IMR-90 (cell line): ENCODE data around the gene USP24. TPM values are rescaled to one million over a fixed set of nuclear protein-coding genes. Genes with fewer than 3 reads are reported as not detected.

Experiments
- ATAC-seq: fragments of 200-7000 bp; cut with Tn5 transposase; 2 replicates; pipeline ENCODE4 v1.9.1; 2020; ENCODE audit warnings: low read depth, mild to moderate bottlenecking, moderate library complexity
- BruUV-seq: library from RNA; stranded (reverse); fragments of 400-500 nt; replicated peaks from 2 replicates; lab custom pipeline; 2021; lab: Mats Ljungman, UMichigan
- CTCF ChIA-PET: fragments of 300-600 bp; formaldehyde crosslinking; extraction: SDS; loops from one replicate; lab custom pipeline; 2021; ENCODE audit warnings: antibody characterized with exemption; lab: Yijun Ruan, JAX
- POLR2A ChIA-PET: fragments of 300-600 bp; sonication (Branson Sonifier 250); formaldehyde crosslinking; loops from one replicate; lab custom pipeline; 2022; ENCODE audit warnings: antibody characterized with exemption; ENCODE audit not compliant: unreplicated experiment; lab: Charles Lee
- DNase-seq: peaks from one replicate; pipeline ENCODE4 v3.0.0; 2013
- H2AFZ ChIP-seq: replicated peaks from 2 replicates; pipeline ENCODE3; 2013; ENCODE audit warnings: low read length, mild to moderate bottlenecking; ENCODE audit not compliant: poor library complexity
- H2AK5ac ChIP-seq: 2 replicates; pipeline ENCODE4 v1.6.1; 2013; ENCODE audit warnings: low read depth, low read length, inconsistent platforms
- H2AK9ac ChIP-seq: replicated peaks from 2 replicates; pipeline ENCODE3; 2013; ENCODE audit warnings: mild to moderate bottlenecking, low read depth, low read length, moderate library complexity; ENCODE audit not compliant: poor library complexity
- H2BK120ac ChIP-seq: 2 replicates; pipeline ENCODE4 v1.6.1; 2013; ENCODE audit warnings: low read depth, low read length, inconsistent platforms
- H2BK15ac ChIP-seq: 3 replicates; pipeline ENCODE4 v1.6.1; 2013; ENCODE audit warnings: low read depth, low read length, inconsistent platforms
- H2BK20ac ChIP-seq: 2 replicates; pipeline ENCODE4 v1.6.1; 2013; ENCODE audit warnings: low read depth, mild to moderate bottlenecking, inconsistent platforms, low read length, moderate library complexity
- H2BK5ac ChIP-seq: 2 replicates; pipeline ENCODE4 v1.6.1; 2013; ENCODE audit warnings: mild to moderate bottlenecking, low read depth, low read length, inconsistent platforms; ENCODE audit not compliant: poor library complexity, severe bottlenecking
- H3K14ac ChIP-seq: replicated peaks from 2 replicates; pipeline ENCODE4 v1.6.1; 2013; ENCODE audit warnings: low read depth, low read length, inconsistent platforms
- H3K18ac ChIP-seq: 2 replicates; pipeline ENCODE4 v1.6.1; 2013; ENCODE audit warnings: low read depth, low read length, control low read depth
- H3K23ac ChIP-seq: 2 replicates; pipeline ENCODE4 v1.6.1; 2013; ENCODE audit warnings: low read depth, low read length, inconsistent platforms
- H3K27ac ChIP-seq: 2 replicates; pipeline ENCODE4 v1.5.1; 2013; ENCODE audit warnings: mild to moderate bottlenecking, control low read depth, low read length; ENCODE audit not compliant: insufficient read depth
- H3K27me3 ChIP-seq: 2 replicates; pipeline ENCODE4 v1.6.1; 2013; ENCODE audit warnings: low read length; ENCODE audit not compliant: control insufficient read depth, insufficient read depth
- H3K36me3 ChIP-seq: 2 replicates; pipeline ENCODE4 v1.6.1; 2013; ENCODE audit warnings: low read length, mixed read lengths; ENCODE audit not compliant: control insufficient read depth, insufficient read depth
- H3K4ac ChIP-seq: 2 replicates; pipeline ENCODE4 v1.6.1; 2013; ENCODE audit warnings: low read depth, low read length, inconsistent platforms
- H3K4me1 ChIP-seq: 2 replicates; pipeline ENCODE4 v1.6.1; 2013; ENCODE audit warnings: low read length, mixed read lengths; ENCODE audit not compliant: control insufficient read depth, insufficient read depth
- H3K4me2 ChIP-seq: 2 replicates; pipeline ENCODE4 v1.6.1; 2013; ENCODE audit warnings: low read depth, mild to moderate bottlenecking, control low read depth, low read length, moderate library complexity
- H3K4me3 ChIP-seq: 2 replicates; pipeline ENCODE4 v1.5.1; 2013; ENCODE audit warnings: low read depth, mild to moderate bottlenecking, control low read depth, low read length, moderate library complexity; ENCODE audit not compliant: insufficient read depth
- H3K56ac ChIP-seq: 2 replicates; pipeline ENCODE4 v1.6.1; 2013; ENCODE audit warnings: low read length, inconsistent platforms; ENCODE audit not compliant: insufficient read depth; ENCODE audit errors: extremely low read depth
- H3K79me1 ChIP-seq, 2 experiments: 2 replicates each; pipeline ENCODE4 v1.6.1; 2013; ENCODE audit warnings: low read length in 2 of 2, inconsistent platforms in 1 of 2, low read depth in 1 of 2
- H3K9ac ChIP-seq: 2 replicates; pipeline ENCODE4 v1.6.1; 2013; ENCODE audit warnings: low read depth, low read length, control low read depth
- H3K9me1 ChIP-seq: 2 replicates; pipeline ENCODE4 v1.6.1; 2013; ENCODE audit warnings: low read length, inconsistent platforms; ENCODE audit not compliant: insufficient read depth
- H3K9me3 ChIP-seq: 2 replicates; pipeline ENCODE4 v1.6.1; 2013; ENCODE audit warnings: low read length; ENCODE audit not compliant: control insufficient read depth, insufficient read depth
- H4K20me1 ChIP-seq: 2 replicates; pipeline ENCODE4 v1.6.1; 2013; ENCODE audit warnings: low read length, inconsistent platforms; ENCODE audit not compliant: insufficient read depth
- H4K5ac ChIP-seq: 2 replicates; pipeline ENCODE4 v1.6.1; 2013; ENCODE audit warnings: mild to moderate bottlenecking, low read depth, low read length, control low read depth
- H4K8ac ChIP-seq, 2 experiments: 2 replicates each; pipeline ENCODE4 v1.6.1; 2013; ENCODE audit warnings: low read depth in 2 of 2, low read length in 2 of 2, control low read depth in 1 of 2, inconsistent platforms in 1 of 2
- H4K91ac ChIP-seq: 2 replicates; pipeline ENCODE4 v1.6.1; 2013; ENCODE audit warnings: low read depth, low read length, inconsistent platforms; ENCODE audit not compliant: insufficient read depth
- BHLHE40 ChIP-seq: fragments of 150-350 bp; IDR thresholded peaks from 2 replicates; pipeline ENCODE4 v1.6.1; 2016; ENCODE audit warnings: mild to moderate bottlenecking, low read depth, low read length
- CEBPB ChIP-seq: IDR thresholded peaks from 2 replicates; pipeline ENCODE4 v1.6.1; 2012; ENCODE audit warnings: low read depth, low read length, improper control_type of control experiment
- CTCF ChIP-seq: conservative IDR thresholded peaks from 2 replicates; pipeline ENCODE4 v1.5.1; 2012; ENCODE audit warnings: mild to moderate bottlenecking, low read depth, low read length, improper control_type of control experiment
- ELK1 ChIP-seq: fragments of 150-350 bp; IDR thresholded peaks from 2 replicates; pipeline ENCODE4 v1.6.1; 2016; ENCODE audit warnings: low read depth, mild to moderate bottlenecking, low read length, moderate library complexity, borderline replicate concordance
- FOS ChIP-seq: fragments of 150-350 bp; IDR thresholded peaks from 2 replicates; pipeline ENCODE4 v1.6.1; 2016; ENCODE audit warnings: low read depth, low read length
- MAFK ChIP-seq: IDR thresholded peaks from 2 replicates; pipeline ENCODE4 v1.6.1; 2012; ENCODE audit warnings: low read depth, low read length, improper control_type of control experiment
- MXI1 ChIP-seq: IDR thresholded peaks from 2 replicates; pipeline ENCODE4 v1.6.1; 2012; ENCODE audit warnings: low read depth, mild to moderate bottlenecking, low read length, moderate library complexity, borderline replicate concordance
- POLR2A ChIP-seq: IDR thresholded peaks from 2 replicates; pipeline ENCODE4 v1.6.1; 2012; ENCODE audit warnings: mild to moderate bottlenecking, low read depth, low read length
- RCOR1 ChIP-seq: IDR thresholded peaks from 2 replicates; pipeline ENCODE4 v1.6.1; 2012; ENCODE audit warnings: mild to moderate bottlenecking, low read length, improper control_type of control experiment; ENCODE audit not compliant: insufficient replicate concordance
- RFX5 ChIP-seq: IDR thresholded peaks from 2 replicates; pipeline ENCODE4 v1.8.0; 2012; ENCODE audit warnings: low read depth, mild to moderate bottlenecking, low read length, moderate library complexity
- WGBS, 2 experiments: methylation state at CpG; one replicate each; pipeline versions ENCODE4 v1.1.5 to v1.1.7; 2013; ENCODE audit warnings: missing lambda C conversion rate in 2 of 2; ENCODE audit not compliant: insufficient read length in 1 of 2; ENCODE audit errors: extremely low coverage in 2 of 2; 5-methylcytosine and 5-hydroxymethylcytosine counted together
- dilution Hi-C: fragments of 300-500 bp; cut with HindIII; formaldehyde crosslinking; loops from one replicate; pipeline ENCODE4 v1.14.3; 2018; ENCODE audit warnings: low sequenced_read_pairs; ENCODE audit not compliant: unreplicated experiment
- in situ Hi-C: fragments of 300-500 bp; cut with MboI; formaldehyde crosslinking; loops from 3 replicates; pipeline ENCODE4 v1.14.3; 2019; ENCODE audit warnings: low sequenced_read_pairs, inconsistent platforms, mixed read lengths
- intact Hi-C: fragments of 100-400 bp; cut with micrococcal nuclease; formaldehyde crosslinking; loops from 2 replicates; pipeline ENCODE4 v1.10.0; 2022
- polyA plus RNA-seq, 3 experiments: library from polyadenylated mRNA; depleted of rRNA; stranded (reverse); fragments of >200 nt; gene quantifications; 2 replicates each; pipeline ENCODE4 v1.2.3, GENCODE V29; 2012; ENCODE audit warnings: low replicate concordance in 1 of 3
- total RNA-seq: library from RNA; depleted of rRNA; stranded (reverse); fragments of >200 nt; gene quantifications from 2 replicates; pipeline ENCODE4 v1.2.3, GENCODE V29; 2012

Gene USP24
- total and polyA plus RNA-seq, 2 of the 4 experiments (the other 2 are of a cell fraction) = 8.4 to 36.7 TPM

- Histone ChIP-seq H3K27ac (no peak overlapping the region), H4K20me1 (no peaks in the 10 kb centered on the region), H2AK9ac (peak overlapping the region; percentile 16), H3K4ac (no peak overlapping the region), H3K4me2 (no peak overlapping the region), H3K4me3 (no peak overlapping the region), H3K23ac (no peak overlapping the region), H4K5ac (no peak overlapping the region), H3K79me1 (no peaks in the 10 kb centered on the region), H2BK5ac (no peak overlapping the region), H2AK5ac (no peak overlapping the region), H3K14ac (no peak overlapping the region), H4K8ac (no peak overlapping the region), H4K91ac (no peak overlapping the region), H2AFZ (no peak overlapping the region), H3K9me1 (0 out of 2 replicates have a peak, but pooled peaks cover 7% of the 10 kb centered on the region), H3K36me3 (no peaks in the 10 kb centered on the region), H2BK20ac (no peak overlapping the region), H3K18ac (no peak overlapping the region), H3K27me3 (peaks cover 26% of the 10 kb centered on the region), H2BK15ac (no peak overlapping the region), H3K9ac (no peak overlapping the region), H3K4me1 (no peaks in the 10 kb centered on the region), H3K56ac (no peak overlapping the region), H2BK120ac (no peak overlapping the region), H3K9me3 (no peaks in the 10 kb centered on the region)
- in situ Hi-C loops (no loop called here), dilution Hi-C loops (no loop called here), intact Hi-C loops (no loop called here)
- CTCF ChIA-PET = no interaction called here
- no TSS peak for BruUV-seq
- TF ChIP-seq RFX5 (no peak), MXI1 (no peak), MAFK (no peak), ELK1 (no peak), FOS (no peak), CTCF (no peak), CEBPB (no peak), POLR2A (no peak), RCOR1 (no peak), BHLHE40 (no peak)
- POLR2A ChIA-PET = no interaction called here
- WGBS, 2 experiments = no CpG with 5 or more reads among the region's 20 CpGs
- ATAC-seq (no peak), DNase-seq (no peak)
Observed at GRCh38 chr1:55056632-55056992, 158.6 kb downstream of the USP24 start.
